NCI-H2196 treated with DMSO at 0.1 percent for 48 hours (cell line): ENCODE results near the gene THAP7.
"Not testable (repeated sequence)": the region's sequence is repeated elsewhere in the genome, so short reads cannot be mapped to it uniquely, and the experiment has no call there.

ENCODE experiments used
- DNase-seq: peaks from one replicate; lab custom pipeline; 2025; ENCODE audit not compliant: unreplicated experiment; lab: John Stamatoyannopoulos, UW

Gene THAP7

GRCh38 chr22:20979940-20980453, 21.9 kb downstream of the THAP7 start:
- DNase-seq, result no peak

- DNase-seq, result no peak
These were observed 22.6 kb downstream of the THAP7 start for GRCh38 chr22:20979243-20979809.

- no peak for DNase-seq
These were observed 23.5 kb downstream of the THAP7 start for GRCh38 chr22:20978419-20978818.

GRCh38 chr22:20977516-20978170, 24.3 kb downstream of the THAP7 start:
- DNase-seq, result no peak

DNA sequence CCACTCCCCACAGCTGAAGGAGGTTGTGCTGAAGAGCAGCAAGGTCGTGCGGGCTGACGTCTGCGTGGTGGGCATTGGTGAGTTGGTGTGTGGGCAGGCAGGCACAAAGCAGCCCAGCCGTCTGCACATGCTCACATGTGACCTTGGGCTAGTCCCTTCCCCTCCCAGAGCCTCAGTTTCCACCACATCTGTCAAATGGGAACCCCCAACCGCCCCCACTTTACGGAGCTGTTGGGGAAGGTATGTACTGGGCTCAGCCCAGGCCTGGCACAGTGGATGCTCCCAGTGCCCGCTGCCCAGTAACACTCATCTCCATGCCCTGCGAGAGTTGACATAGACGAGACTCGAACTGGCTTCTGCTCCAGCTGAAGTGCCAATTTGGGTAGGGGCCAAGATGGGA, 24.9 kb downstream of the THAP7 start:
- DNase-seq, result no peak

GRCh38 chr22:20976291-20976877, 25.5 kb downstream of the THAP7 start:
- no peak for DNase-seq

DNA sequence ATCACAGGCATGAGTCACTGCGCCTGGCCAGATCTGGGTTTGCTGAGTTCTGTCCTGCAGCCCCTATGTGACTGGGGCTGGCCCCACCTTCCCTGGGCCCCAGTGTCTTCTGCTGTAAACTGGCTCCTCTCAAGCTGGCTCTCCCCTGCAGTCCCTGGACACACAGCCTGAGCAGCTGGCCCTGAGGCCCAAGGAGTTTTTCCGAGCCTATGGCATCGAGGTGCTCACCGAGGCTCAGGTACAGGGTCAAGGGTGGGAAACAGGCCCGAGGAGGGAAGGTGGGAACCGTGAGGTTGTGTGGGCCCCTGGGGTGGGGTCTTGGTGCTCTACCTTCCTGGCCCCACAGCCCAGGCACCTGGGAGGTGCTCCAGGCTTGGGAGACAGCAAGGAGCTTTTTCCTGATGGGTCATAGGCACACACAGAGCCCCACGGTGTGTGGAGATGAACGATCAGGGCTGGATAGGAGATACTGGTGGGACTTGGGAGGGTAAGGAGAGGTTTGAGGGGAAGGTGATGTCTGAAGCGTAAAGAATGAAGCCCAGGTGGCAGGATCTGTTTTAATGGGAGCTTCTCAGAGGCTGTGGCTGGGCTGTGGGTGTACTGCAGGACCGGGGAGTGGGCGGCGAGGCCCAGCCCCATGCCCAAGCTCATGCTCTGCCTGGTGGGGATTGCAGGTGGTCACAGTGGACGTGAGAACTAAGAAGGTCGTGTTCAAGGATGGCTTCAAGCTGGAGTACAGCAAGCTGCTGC, 26.2 kb downstream of the THAP7 start:
- DNase-seq, result no peak

DNA sequence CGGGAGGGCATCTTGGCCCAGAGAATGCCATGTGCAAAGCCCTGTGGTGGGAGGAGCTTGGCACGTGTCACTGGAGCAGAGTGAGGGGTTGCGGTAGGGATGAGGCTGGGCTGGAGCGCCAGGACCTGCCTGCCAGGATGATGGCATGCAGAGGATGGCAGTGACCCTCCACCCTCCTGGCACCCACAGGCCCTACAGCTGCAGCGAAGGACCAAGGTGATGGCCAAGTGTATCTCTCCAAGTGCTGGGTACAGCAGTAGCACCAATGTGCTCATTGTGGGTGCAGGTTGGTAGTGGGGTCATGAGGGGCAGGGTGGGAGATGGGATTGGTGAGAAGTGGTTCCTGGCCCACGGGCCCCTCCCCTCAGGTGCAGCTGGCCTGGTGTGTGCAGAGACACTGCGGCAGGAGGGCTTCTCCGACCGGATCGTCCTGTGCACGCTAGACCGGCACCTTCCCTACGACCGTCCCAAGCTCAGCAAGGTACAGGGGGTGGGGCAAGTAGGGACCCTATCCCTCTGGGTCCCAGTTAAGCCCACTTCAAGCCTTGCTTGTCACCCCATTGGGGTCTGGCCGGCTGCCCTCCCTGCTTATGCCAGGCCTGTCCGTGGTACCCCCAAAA, 27.5 kb downstream of the THAP7 start:
- DNase-seq, result no peak

GRCh38 chr22:20973634-20974286, 28.2 kb downstream of the THAP7 start:
- DNase-seq, result no peak

DNA sequence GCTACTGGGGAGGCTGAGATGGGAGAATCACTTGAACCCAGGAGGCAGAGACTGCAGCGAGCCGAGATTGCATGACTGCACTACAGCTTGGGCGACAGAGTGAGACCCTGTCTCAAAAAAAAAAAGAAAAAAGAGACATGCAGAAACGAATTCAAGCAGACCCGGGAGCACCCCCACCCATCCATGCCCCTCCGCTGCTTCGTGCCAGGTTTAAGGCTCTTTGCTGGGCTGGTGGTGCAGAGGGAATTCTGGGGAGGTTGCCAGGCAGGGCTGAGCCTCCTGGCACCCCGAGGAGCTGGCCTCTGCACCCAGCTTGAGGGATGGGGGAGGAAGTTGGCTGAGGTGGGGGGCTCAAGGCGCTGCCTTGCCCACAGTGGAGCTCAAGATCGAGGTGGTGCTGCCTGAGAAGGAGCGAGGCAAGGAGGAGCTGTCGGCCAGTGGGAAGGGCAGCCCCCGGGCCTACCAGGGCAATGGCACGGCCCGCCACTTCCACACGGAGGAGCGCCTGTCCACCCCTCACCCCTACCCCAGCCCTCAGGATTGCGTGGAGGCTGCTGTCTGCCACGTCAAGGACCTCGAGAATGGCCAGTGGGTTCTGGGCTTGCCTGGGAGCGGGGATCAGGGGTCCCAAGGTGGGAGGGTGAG, 28.9 kb downstream of the THAP7 start:
- no peak for DNase-seq

- DNase-seq, result not testable (repeated sequence)
These were observed 29.8 kb downstream of the THAP7 start for GRCh38 chr22:20972014-20972694.

DNA sequence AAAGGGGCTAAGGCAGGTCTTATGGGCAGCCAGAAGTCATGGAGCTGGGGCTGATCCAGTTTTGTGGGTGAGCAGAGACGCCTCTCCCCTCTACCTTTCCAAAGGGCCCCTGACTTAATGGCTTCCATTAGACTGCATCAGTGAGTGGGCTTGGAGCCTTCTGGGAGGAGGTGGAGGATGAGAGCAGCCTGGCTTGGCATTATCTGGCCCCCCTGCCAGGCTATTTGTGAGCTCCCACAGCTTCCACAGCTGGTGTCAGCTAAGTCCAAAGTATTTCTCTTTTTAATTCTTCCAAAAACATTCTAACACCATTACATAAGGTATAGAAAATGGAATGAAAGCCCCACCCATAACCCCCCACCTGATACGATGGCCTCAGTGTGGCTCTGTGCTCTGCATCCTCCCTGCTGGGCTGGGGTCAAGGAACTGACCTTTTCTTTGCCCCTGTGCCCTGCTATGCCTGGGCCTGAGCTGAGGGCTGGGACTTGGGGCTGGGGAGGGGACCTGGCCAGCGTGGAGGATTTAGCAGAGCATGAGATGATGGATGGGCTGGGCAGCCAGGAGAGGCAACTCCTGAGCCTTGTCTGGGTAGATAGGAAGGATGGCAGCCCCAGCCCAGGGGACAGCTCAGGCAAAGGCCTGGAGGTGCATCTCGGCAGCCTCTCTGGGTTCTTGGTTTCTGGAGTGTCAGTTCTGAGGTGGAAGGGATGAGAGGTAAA, 30.8 kb downstream of the THAP7 start:
- no peak for DNase-seq

- no peak for DNase-seq
These were observed 33.5 kb downstream of the THAP7 start for GRCh38 chr22:20968281-20968977.

GRCh38 chr22:20967697-20968211, 34.2 kb downstream of the THAP7 start:
- no peak for DNase-seq

- DNase-seq, result no peak
These were observed 34.8 kb downstream of the THAP7 start, which contains the start of gene AIFM3 for GRCh38 chr22:20966883-20967696. Gene AIFM3 (plus strand): TSS chr22:20967255. CDS start chr22:20967945, 690 bp downstream.

DNA sequence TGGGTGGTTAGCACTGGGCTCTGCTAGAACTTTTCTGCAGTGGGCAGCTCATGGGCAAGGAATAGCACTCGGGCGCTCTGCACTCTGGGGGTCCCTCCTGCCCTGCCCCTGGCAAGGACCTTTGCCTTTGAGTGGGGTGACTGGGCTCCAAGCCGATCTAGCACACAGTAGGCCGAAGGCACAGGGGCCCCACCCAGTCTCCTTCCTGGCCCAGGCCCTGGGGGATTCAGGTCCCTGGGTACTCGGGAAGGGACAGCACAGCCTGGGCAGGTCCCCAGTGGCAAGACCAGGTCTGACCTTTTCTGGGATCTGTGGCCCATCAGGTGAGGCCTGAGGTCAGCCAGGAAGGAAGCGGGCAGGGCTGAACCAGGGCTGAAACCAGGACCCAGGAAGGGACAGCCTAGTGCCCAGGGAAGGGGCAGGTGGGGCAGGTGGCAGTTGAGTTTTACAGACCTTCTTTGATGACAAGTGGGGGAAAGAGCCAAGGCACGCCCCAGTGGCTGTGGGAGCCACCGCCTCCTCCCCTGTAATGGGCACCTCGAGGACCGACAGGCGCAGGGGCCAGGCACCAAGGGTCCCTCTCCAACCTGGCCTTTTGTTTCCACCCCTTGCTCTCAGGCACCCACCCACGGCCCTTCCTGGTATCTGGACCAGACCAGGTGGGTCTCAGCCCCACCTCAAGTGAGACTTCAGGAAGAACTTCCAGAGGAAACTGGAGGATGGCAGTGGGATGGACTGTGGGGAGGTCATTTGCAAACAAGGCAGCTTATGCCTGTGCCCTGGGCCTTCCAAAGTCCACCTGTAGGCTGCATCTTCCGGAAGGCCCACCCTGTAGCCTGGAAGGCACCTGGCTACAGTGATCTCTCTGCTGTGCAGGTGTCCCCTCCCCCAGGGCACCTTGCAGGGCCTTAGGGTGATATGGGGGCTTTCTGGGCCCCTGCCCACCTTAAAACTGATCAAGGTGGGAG, 35.7 kb downstream of the THAP7 start:
- DNase-seq, result no peak
